Activated CD8-positive, alpha-beta T cell treated with anti-CD3 and anti-CD28 coated beads, Interleukin-2, amount 10 ng/mL, durations not matched to agents 7 days and 5 days (primary cell): ENCODE results near the gene LIPC. TPM values are rescaled to one million over a fixed set of nuclear protein-coding genes. Genes with fewer than 3 reads are reported as not detected.

Experiments used
- ATAC-seq: fragments of 150-1000 bp; cut with Tn5 transposase; one replicate; pipeline ENCODE4 v1.10.0; 2021; ENCODE audit warnings: moderate library complexity
- CTCF ChIA-PET: fragments of 350-600 bp; sonication (Branson Sonifier 250); formaldehyde crosslinking; loops from one replicate; lab custom pipeline; 2021; ENCODE audit warnings: antibody characterized with exemption; lab: Charles Lee
- POLR2A ChIA-PET: fragments of 350-600 bp; sonication (Branson Sonifier 250); formaldehyde crosslinking; loops from one replicate; lab custom pipeline; 2021; ENCODE audit warnings: antibody characterized with exemption; lab: Charles Lee
- DNase-seq: peaks from one replicate; pipeline ENCODE4 v3.0.0-alpha.2; 2020
- H3K27ac Mint-ChIP-seq: one replicate; pipeline ENCODE4 v1.8.0; 2021; ENCODE audit warnings: mild to moderate bottlenecking, mixed read lengths
- H3K27me3 Mint-ChIP-seq: one replicate; pipeline ENCODE4 v1.8.0; 2021; ENCODE audit warnings: low read depth, mixed read lengths
- H3K36me3 Mint-ChIP-seq: one replicate; pipeline ENCODE4 v1.8.0; 2021; ENCODE audit warnings: low read depth, mixed read lengths
- H3K4me1 Mint-ChIP-seq: one replicate; pipeline ENCODE4 v1.8.0; 2021; ENCODE audit warnings: low read depth, mixed read lengths
- H3K4me3 Mint-ChIP-seq: one replicate; pipeline ENCODE4 v1.8.0; 2021; ENCODE audit warnings: mild to moderate bottlenecking, mixed read lengths
- H3K9me3 Mint-ChIP-seq: one replicate; pipeline ENCODE4 v1.8.0; 2022; ENCODE audit warnings: mixed read lengths; ENCODE audit not compliant: insufficient read depth
- total RNA-seq, 2 experiments: library from RNA; stranded (reverse); gene quantifications; one replicate each; pipeline ENCODE4 v1.2.3, GENCODE V29; 2021

The LIPC gene
- total RNA-seq, 2 experiments from 2014 or later, result 4.1 to 4.4 TPM

DNA sequence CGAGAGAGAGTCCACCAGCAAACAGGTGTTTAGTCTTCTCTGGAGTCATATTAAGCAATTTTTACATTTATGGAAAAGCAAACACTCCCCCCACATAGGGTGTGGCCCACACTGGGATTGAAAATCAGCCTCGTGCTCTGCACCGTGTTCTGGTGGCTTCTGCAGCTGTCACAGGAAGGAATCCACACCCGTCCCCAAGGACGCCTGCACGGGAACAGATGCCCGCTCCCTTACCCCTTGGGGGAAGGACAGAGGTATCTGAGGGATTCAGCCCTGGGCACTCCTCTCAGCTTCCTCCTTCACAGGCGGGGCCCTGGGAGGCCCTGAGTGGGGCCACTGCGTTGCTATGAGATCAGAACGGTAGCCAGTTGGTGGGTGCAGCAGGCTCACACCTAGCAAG, 27.8 kb downstream of the LIPC start:
- no peak overlapping the region for H3K4me3 Mint-ChIP-seq
- CTCF ChIA-PET, result interaction anchor here (1.6 to 4.6 kb wide), 4 partner anchors 11 to 58 kb away, joined by 4 to 34 read pairs (median 13); no protein-coding TSS in a partner anchor
- ATAC-seq, result no peak

DNA sequence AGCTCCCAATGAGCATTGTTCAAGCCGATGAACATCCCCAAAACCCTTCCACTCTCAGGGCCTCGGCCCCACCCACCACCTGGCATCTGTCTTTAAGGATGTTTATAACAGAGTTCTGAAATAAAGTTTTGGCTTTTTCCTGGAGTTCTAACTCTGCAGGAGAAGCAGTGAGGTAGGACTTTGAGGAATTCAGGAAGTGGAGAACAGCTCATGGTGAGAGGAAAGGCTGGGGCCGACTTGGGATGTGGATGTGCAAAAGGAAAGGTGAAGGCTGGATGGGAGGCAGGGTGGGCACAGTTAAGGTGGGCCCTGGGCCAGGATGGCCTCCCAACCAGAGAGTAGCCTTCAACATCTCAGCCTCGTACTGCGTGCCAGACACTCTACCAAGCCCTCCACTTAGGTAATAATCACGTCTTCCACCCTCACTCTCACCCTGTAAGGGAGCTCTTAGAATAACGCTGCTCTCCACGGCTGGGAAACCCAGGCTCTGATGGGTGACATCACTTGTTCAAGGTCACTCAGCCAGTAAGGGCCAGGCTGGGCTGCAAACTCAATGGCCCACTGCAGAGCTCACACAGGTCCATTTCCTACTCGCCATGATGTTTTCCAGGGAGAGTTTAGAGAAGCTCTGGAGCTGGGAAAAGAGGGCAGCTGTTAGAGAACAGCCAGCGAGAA, 28.5 kb downstream of the LIPC start:
- peaks cover 83% of the 10 kb centered on the region for H3K4me1 Mint-ChIP-seq
- POLR2A ChIA-PET, result interaction anchor here (0.6 to 4.9 kb wide), 5 partner anchors 15 to 304 kb away, joined by 3 to 45 read pairs (median 6); no protein-coding TSS in a partner anchor
- H3K4me3 Mint-ChIP-seq, result no peak overlapping the region
- ATAC-seq, result no peak
- H3K27me3 Mint-ChIP-seq, result no peaks in the 10 kb centered on the region
- peaks cover 5% of the 10 kb centered on the region for H3K36me3 Mint-ChIP-seq
- CTCF ChIA-PET, result interaction anchor here (0.9 to 4.6 kb wide), 9 partner anchors 10 to 232 kb away, joined by 3 to 34 read pairs (median 4); no protein-coding TSS in a partner anchor
- peak overlapping the region; percentile 53 for H3K27ac Mint-ChIP-seq
- DNase-seq, result no peak
- H3K9me3 Mint-ChIP-seq, result no peaks in the 10 kb centered on the region

More for the DNA sequence above, 27.8 kb downstream of the LIPC start:
- Mint-ChIP-seq H3K27me3 (no peaks in the 10 kb centered on the region), H3K4me1 (peaks cover 88% of the 10 kb centered on the region), H3K27ac (peak overlapping the region; percentile 62), H3K9me3 (no peaks in the 10 kb centered on the region), H3K36me3 (peaks cover 7% of the 10 kb centered on the region)
- POLR2A ChIA-PET, result interaction anchor here (1.5 to 4.9 kb wide), 3 partner anchors 16 to 57 kb away, joined by 6 to 45 read pairs (median 12); no protein-coding TSS in a partner anchor
- no peak for DNase-seq

DNA sequence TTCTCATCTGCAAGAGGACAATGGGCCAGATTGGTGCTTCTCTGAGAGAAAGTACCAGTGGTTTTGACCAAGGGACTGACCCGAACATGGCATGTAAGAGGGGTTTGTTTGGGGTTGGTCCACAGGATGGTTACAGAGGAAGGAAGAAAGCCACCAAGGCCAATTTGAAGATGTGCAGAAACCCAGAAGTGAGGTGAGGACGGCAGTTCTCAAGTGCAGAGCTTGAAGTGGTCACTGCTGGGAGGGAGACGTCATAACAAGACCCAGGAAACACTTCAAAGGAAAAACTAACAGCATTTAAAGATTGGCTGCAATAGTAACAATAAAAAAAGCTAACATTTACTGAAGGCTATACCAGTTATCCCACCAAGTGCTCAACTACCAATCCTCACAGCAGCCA, 29.1 kb downstream of the LIPC start:
- Mint-ChIP-seq H3K27me3 (no peaks in the 10 kb centered on the region), H3K27ac (peak overlapping the region; percentile 53), H3K4me1 (peaks cover 81% of the 10 kb centered on the region), H3K9me3 (no peaks in the 10 kb centered on the region), H3K4me3 (no peak overlapping the region), H3K36me3 (peaks cover 5% of the 10 kb centered on the region)
- POLR2A ChIA-PET, result interaction anchor here (0.9 to 4.9 kb wide), 3 partner anchors 14 to 56 kb away, joined by 4 to 45 read pairs (median 6); no protein-coding TSS in a partner anchor
- no peak for ATAC-seq
- CTCF ChIA-PET, result interaction anchor here (0.7 to 4.6 kb wide), 10 partner anchors 9 to 233 kb away, joined by 3 to 34 read pairs (median 3); no protein-coding TSS in a partner anchor
- no peak for DNase-seq

DNA sequence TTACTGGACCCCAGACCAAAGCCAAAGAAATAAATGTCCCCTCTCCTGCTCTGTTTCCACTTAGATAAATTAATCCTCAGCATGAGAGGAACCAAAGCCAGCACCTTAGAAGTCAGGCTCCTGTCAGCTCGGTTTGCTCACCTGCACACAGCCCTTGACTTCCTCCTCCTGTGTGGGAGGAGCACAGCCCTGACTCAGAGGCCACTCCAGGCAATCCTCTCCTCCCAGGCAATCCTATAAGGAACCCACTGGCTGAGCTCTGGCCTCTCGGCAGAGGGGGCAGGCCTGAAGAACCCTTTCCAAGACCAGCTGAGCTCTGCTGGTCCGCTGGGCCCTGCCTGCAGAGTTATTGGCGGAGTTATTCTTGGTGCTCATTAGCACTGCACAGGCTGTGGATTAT, 30.8 kb downstream of the LIPC start:
- H3K36me3 Mint-ChIP-seq, result peaks cover 3% of the 10 kb centered on the region
- POLR2A ChIA-PET, result no interaction called here
- DNase-seq (no peak), ATAC-seq (no peak)
- no peak overlapping the region for H3K4me3 Mint-ChIP-seq
- H3K27ac Mint-ChIP-seq, result peak overlapping the region; percentile 40
- H3K27me3 Mint-ChIP-seq, result no peaks in the 10 kb centered on the region
- peaks cover 78% of the 10 kb centered on the region for H3K4me1 Mint-ChIP-seq
- no peaks in the 10 kb centered on the region for H3K9me3 Mint-ChIP-seq
- CTCF ChIA-PET, result no interaction called here

DNA sequence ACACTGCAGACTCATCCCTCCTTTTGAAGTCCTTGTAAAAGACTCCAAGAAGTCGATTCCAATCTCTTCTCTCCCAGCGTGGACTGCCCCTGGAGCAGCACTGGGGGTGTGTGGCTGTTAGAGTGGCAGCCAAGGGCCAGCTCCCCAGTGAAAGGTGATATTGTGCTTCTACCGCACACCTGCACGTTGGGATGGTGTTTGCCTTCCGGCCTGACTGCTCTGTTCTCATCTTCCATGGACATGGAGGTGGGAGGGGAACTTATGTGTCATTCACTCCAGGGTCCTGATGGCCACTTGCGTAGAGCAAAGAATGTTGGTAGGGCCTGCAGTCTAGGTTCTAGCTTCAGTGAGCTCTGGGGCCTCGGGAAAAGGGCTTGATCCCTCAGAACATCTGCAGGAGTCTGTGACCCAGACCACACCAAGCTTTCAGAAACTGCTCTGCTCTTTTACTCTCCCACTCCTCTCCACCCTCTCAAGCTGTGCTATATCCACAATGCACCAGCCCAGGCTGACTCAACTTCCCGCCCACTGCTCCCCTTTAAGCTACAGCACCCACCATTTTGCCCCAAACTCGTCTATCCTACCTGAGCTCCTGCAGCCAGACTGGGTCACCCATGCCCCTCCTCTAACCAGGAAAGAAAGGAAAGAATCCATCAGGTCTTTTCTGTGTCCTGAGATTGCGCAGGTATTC, 31.3 kb downstream of the LIPC start:
- Mint-ChIP-seq H3K36me3 (peaks cover 6% of the 10 kb centered on the region), H3K27me3 (no peaks in the 10 kb centered on the region), H3K9me3 (no peaks in the 10 kb centered on the region), H3K4me1 (peaks cover 78% of the 10 kb centered on the region), H3K4me3 (no peak overlapping the region), H3K27ac (no peak overlapping the region)
- ChIA-PET POLR2A (no interaction called here), CTCF (interaction anchor here (1.8 kb wide), 2 partner anchors 18 to 54 kb away, joined by 5 read pairs; no protein-coding TSS in a partner anchor)
- no peak for ATAC-seq
- DNase-seq, result no peak

DNA sequence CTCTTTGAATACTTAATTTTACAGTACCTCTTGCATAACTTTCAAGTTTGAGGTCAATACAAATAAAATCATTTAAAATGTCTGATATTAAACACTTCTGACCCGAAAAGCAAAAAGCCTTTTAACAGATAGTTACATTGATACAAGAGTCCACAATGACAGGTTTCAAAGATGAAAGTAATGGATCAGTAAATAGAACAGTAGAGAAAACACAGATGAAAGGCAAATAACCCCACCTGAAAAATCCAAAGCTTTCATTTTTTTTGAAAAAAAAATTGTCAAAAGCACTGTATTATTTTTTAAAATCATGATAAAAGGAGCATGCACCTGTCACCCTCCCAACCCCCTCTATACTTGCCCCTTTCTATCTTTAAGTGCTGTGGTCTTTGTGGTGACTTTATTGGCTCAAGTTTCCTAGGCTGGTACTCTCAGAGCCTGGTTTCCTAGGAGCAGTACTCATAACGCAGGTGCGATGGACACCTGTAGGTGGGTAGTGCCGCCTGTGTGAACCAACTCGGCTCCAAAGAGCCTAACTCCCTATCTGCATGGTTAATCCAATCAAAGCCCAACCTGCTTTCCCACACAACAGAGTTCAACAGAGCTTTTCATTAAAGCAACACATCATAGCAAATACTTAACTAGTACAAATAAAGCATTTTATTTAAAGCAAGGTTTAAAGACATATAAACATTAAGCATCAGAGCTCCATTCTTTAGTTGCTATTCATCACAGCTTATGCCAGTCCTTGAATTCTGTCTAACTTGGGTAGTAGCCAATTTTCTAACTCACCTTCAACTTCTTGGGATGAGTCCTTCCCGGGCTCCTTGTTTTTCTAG, 32.2 kb downstream of the LIPC start:
- Mint-ChIP-seq H3K4me3 (no peak overlapping the region), H3K9me3 (no peaks in the 10 kb centered on the region), H3K27me3 (no peaks in the 10 kb centered on the region), H3K36me3 (peaks cover 11% of the 10 kb centered on the region), H3K27ac (peak overlapping the region; percentile 51), H3K4me1 (peaks cover 70% of the 10 kb centered on the region)
- ChIA-PET POLR2A (no interaction called here), CTCF (interaction anchor here (0.8 to 1.8 kb wide), 3 partner anchors 17 to 53 kb away, joined by 3 to 5 read pairs (median 5); no protein-coding TSS in a partner anchor)
- ATAC-seq, result no peak
- DNase-seq, result no peak

DNA sequence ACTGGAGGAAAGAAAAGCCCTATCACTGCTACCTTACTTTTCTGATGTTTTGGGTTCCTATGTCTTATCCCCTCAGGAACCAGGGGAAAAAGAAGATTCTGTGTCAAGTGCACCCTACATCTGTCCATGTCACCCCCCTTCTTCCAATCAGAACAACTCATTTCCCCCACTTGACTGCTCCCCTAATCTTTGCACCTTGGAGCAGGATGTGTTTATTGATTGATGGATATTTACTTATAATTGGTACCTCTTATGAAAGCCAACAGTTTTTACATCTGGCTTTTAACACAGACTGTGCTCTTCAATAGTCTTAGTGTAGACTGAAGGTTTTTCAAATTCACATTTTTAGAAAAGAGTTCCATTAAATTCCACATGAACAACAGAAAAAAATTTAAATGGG, 33.3 kb downstream of the LIPC start:
- H3K4me1 Mint-ChIP-seq, result peaks cover 70% of the 10 kb centered on the region
- DNase-seq (no peak), ATAC-seq (no peak)
- POLR2A ChIA-PET, result no interaction called here
- peaks cover 21% of the 10 kb centered on the region for H3K36me3 Mint-ChIP-seq
- H3K27me3 Mint-ChIP-seq, result no peaks in the 10 kb centered on the region
- CTCF ChIA-PET, result no interaction called here
- H3K4me3 Mint-ChIP-seq, result no peak overlapping the region
- no peak overlapping the region for H3K27ac Mint-ChIP-seq
- peaks cover 4% of the 10 kb centered on the region for H3K9me3 Mint-ChIP-seq

DNA sequence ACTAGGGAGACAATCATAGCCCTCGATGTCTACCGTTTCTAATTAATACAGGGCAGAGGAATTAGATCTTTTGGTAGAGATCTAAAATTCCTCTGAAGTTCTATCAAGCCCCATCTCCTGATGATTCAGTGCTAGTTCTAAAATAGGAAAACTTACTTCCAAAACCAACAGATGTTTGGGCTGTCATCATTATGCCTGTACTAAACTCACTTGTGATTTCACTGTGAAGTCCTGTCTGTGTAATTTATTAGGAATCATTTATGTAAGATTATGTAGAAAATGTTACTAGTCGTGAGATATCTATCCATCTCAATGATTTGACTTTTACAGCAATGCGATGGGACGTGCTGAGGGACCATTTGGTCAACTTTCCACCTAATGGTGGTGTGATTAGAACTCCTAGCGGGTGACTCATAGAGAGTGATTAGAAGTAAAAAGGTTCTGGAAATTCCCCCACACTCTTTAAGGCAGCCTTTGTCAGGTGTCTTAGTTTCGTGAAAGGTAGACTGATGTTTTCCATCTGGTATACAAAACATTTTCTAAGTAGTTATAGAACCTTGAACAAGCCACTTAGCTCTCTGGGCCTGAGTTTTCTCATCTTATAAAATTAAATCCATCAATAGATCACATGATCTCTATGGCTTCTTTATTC, 34.2 kb downstream of the LIPC start:
- Mint-ChIP-seq H3K36me3 (peaks cover 25% of the 10 kb centered on the region), H3K27me3 (no peaks in the 10 kb centered on the region), H3K4me1 (peaks cover 65% of the 10 kb centered on the region), H3K9me3 (peaks cover 4% of the 10 kb centered on the region), H3K4me3 (no peak overlapping the region), H3K27ac (no peak overlapping the region)
- ATAC-seq (no peak), DNase-seq (no peak)
- ChIA-PET CTCF (interaction anchor here (1.6 kb wide), 1 partner anchor 11 kb away, joined by 4 read pairs; no protein-coding TSS in a partner anchor), POLR2A (no interaction called here)

DNA sequence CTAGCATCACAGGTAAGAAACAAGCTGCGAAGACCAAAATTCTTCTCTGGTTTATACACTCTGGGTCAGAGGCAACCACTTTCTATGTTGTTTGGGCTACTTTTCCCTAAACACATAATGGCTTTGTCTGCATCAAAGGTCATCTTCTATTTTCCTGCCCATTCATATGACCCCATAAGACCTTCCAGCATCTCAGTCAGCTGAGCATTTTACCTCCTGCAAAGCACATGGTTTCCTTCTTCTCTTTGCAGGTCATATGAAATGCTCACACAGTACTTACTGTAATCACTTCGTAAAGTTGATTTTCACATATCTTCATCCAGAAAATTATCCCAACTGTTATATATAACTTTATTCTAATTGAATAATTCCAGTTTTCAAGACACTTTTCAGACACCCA, 34.8 kb downstream of the LIPC start:
- H3K4me1 Mint-ChIP-seq, result peaks cover 65% of the 10 kb centered on the region
- no peak for ATAC-seq
- no peaks in the 10 kb centered on the region for H3K27me3 Mint-ChIP-seq
- CTCF ChIA-PET, result interaction anchor here (1.6 kb wide), 1 partner anchor 11 kb away, joined by 4 read pairs; no protein-coding TSS in a partner anchor
- H3K9me3 Mint-ChIP-seq, result peaks cover 4% of the 10 kb centered on the region
- no peak overlapping the region for H3K27ac Mint-ChIP-seq
- DNase-seq, result no peak
- no peak overlapping the region for H3K4me3 Mint-ChIP-seq
- peaks cover 26% of the 10 kb centered on the region for H3K36me3 Mint-ChIP-seq
- POLR2A ChIA-PET, result no interaction called here

DNA sequence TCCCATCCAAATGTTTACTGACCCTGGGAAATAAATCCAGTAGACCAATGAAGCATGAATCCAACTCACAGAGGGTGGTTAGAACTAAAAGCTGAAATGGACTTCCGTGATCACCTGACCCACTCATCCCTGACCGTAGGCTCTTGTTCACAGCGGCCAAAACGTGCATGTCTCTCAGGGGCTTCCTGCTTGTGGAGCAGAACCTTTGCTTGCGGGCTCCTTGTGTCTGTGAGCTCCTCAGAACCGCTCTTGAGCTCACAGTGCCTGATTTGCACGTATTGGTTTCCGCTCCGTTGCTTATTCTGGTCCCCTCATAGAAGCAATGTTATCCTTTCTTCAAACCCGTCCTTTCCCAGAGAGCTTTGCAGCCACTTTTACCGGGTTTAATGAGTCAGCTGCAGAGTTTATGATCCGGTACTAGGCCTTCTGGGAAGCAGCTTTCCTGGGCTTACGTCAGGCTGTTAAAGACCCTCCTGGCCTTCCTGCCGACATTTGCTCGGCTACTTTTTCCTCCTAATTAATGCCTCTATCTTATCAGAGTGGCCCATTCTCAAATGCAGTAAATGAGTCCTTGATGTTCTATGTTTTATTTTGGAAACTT, 35.4 kb downstream of the LIPC start:
- H3K4me1 Mint-ChIP-seq, result peaks cover 63% of the 10 kb centered on the region
- H3K27ac Mint-ChIP-seq, result no peak overlapping the region
- no peak for ATAC-seq
- peaks cover 4% of the 10 kb centered on the region for H3K9me3 Mint-ChIP-seq
- no peaks in the 10 kb centered on the region for H3K27me3 Mint-ChIP-seq
- H3K4me3 Mint-ChIP-seq, result no peak overlapping the region
- DNase-seq, result no peak
- H3K36me3 Mint-ChIP-seq, result peaks cover 26% of the 10 kb centered on the region
- CTCF ChIA-PET, result interaction anchor here (1.2 to 1.6 kb wide), 2 partner anchors 10 to 20 kb away, joined by 3 to 4 read pairs; no protein-coding TSS in a partner anchor
- POLR2A ChIA-PET, result no interaction called here
